Brain microvascular endothelial cell (primary cell): Measurements from ENCODE around the gene PLD4.

Experiments used
- DNase-seq: peaks from one replicate; pipeline ENCODE4 v3.0.0-alpha.2; 2020
- H3K27ac ChIP-seq: fragments of 250-450 bp; sonication (Bioruptor Pico); 2 replicates; pipeline ENCODE4 v1.5.1; 2020; ENCODE audit warnings: mild to moderate bottlenecking, moderate library complexity
- H3K27me3 ChIP-seq: fragments of 250-450 bp; sonication (Bioruptor Pico); replicated peaks from 2 replicates; pipeline ENCODE4 v1.5.1; 2020; ENCODE audit warnings: mild to moderate bottlenecking
- H3K36me3 ChIP-seq: fragments of 250-450 bp; sonication (Bioruptor Pico); replicated peaks from 2 replicates; pipeline ENCODE4 v1.5.1; 2020; ENCODE audit warnings: mild to moderate bottlenecking
- H3K4me3 ChIP-seq: 2 replicates; pipeline ENCODE4 v1.5.1; 2011; ENCODE audit warnings: low read depth, mild to moderate bottlenecking, control low read depth, low read length, moderate library complexity
- CTCF ChIP-seq: IDR thresholded peaks from 2 replicates; pipeline ENCODE4 v1.5.1; 2011; ENCODE audit warnings: low read depth, mild to moderate bottlenecking, moderate library complexity, low read length, control low read depth, inconsistent platforms; ENCODE audit errors: missing control alignments
- in situ Hi-C: cut with HindIII; loops from 2 replicates; pipeline ENCODE4 v1.10.0; 2017; ENCODE audit warnings: low sequenced_read_pairs, low pct_ligation_motif_present

The PLD4 gene

GRCh38 chr14:104885031-104885972, 39.4 kb upstream of the PLD4 start:
- Histone ChIP-seq H3K36me3 (peaks cover 49% of the 10 kb centered on the region), H3K4me3 (no peak overlapping the region), H3K27me3 (no peaks in the 10 kb centered on the region), H3K27ac (no peak overlapping the region)
- no peak for DNase-seq
- TF ChIP-seq CTCF, result no peak
- in situ Hi-C loops, result no loop called here

GRCh38 chr14:104885973-104886689, 38.5 kb upstream of the PLD4 start:
- Histone ChIP-seq H3K27ac (no peak overlapping the region), H3K27me3 (no peaks in the 10 kb centered on the region), H3K4me3 (no peak overlapping the region), H3K36me3 (peaks cover 44% of the 10 kb centered on the region)
- TF ChIP-seq CTCF, result no peak
- no peak for DNase-seq
- in situ Hi-C loops, result no loop called here

GRCh38 chr14:104886690-104887622, 37.7 kb upstream of the PLD4 start:
- TF ChIP-seq CTCF, result no peak
- Histone ChIP-seq H3K27me3 (no peaks in the 10 kb centered on the region), H3K36me3 (peaks cover 44% of the 10 kb centered on the region), H3K27ac (no peak overlapping the region), H3K4me3 (no peak overlapping the region)
- DNase-seq, result no peak
- in situ Hi-C loops, result no loop called here

GRCh38 chr14:104887623-104888488, 36.8 kb upstream of the PLD4 start:
- DNase-seq, result no peak
- H3K27me3 ChIP-seq, result no peaks in the 10 kb centered on the region
- H3K27ac ChIP-seq, result no peak overlapping the region
- H3K36me3 ChIP-seq, result peaks cover 40% of the 10 kb centered on the region
- H3K4me3 ChIP-seq, result no peak overlapping the region
- in situ Hi-C loops, result no loop called here
- no peak for TF ChIP-seq CTCF
